NOMO-1 (cell line): ENCODE measurements around the gene ACACB.
A peak's percentile ranks its signal among the peaks of the same experiment; 100 is the strongest.

ENCODE experiments used
- DNase-seq, 2 experiments: peaks; one replicate each; lab custom pipeline; 2025; ENCODE audit not compliant: unreplicated experiment in 2 of 2; lab: John Stamatoyannopoulos, UW

Gene ACACB

GRCh38 chr12:109115758-109116610 is at the start of gene ACACB:
Gene ACACB, plus strand, starts transcription at chr12:109116587. Its CDS starts 22,819 bp downstream, at chr12:109139406.
- peak; percentile 48 to 72 for DNase-seq

DNA sequence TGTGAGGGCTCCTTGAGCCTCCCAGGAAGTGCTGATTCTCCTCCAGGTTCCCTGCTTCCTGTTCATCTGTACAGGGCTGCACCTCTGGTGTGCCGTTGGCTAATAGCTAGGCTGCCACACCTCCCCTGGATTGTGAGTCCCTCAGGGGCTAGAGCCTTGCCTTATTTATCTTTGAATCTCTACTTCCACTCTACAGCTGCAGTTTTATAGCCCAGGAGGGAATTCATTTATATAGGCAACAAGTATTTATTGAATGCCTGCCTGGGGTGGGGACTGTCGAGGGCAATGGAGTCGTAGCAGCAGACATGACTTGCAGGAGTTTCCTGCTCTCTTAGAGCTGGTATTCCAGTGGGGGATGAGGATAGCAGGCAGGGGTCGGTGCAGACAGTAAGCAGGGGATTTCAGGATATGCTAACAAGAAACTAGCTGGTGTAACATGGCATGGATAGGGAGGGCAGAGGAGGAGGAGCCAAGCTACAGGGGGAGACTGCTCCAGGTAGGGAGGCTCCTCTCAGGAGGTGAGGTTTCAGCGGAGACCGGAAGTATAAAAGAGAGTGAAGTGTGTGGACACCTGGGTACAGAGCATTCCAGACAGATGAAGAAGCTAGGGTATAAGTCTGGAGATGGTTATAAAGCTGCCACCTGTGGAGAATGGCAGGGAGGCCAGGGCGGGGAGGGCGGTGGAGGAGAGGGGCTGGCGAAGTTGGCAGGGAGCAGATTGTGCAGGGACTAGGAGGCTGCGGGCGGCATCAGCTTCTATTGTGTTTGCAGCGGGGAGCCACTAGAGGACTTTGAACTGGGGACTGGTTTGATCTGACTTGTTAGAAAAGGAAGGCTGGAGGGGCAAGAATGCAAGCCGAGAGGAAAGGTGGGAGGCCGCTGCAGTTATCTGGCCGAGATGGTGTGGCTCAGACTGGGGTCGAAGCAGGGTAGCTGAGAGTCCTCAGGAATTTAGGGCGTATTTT is 46.8 kb upstream of the ACACB start:
- no peak for DNase-seq

GRCh38 chr12:109074866-109075265 is 41.5 kb upstream of the ACACB start:
- DNase-seq: no peak

- no peak for DNase-seq
Observed at GRCh38 chr12:109082751-109083150, 33.6 kb upstream of the ACACB start.

GRCh38 chr12:109084425-109084824 is 32.0 kb upstream of the ACACB start:
- DNase-seq: no peak

- DNase-seq: no peak
Observed at GRCh38 chr12:109085590-109085989, 30.8 kb upstream of the ACACB start.

DNA sequence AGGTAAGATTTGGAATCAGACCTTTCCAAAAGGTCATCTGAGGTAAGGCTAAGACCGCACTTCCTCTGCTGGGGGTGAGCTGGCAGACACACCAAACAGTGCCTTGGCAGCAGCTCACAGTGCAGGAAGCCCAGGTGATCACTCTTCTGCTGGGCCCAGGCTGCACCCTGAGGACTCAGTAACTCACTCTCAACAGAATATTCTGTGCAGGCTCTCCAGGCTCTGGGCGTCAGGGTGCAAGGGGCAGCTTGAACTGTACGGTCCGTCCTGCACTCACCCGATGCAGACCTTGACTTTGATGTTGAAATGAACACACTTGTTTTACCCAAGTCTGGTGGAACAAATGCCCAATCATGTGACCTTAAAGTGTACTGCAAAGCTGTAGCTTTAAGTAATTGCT is 29.1 kb upstream of the ACACB start:
- no peak for DNase-seq

GRCh38 chr12:109088818-109089217 is 27.6 kb upstream of the ACACB start:
- no peak for DNase-seq

DNA sequence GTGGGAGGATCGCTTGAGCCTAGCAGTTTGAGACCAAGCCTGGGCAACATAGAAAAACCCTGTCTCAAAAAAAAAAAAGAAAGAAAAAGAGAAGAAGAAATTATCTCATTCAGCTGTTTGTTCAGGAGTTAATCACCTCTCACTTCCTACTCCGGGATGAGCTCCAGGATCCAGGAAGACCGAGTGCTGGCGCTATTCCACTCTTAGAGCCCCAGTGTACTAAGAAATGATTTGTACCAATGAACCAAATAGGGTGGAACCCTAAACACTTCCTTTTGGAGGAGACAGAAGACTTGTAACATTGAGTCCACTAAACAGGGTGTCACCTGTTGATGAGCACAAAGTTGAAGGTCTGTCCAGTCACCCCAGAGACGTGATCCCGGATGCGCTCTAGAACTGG is 26.7 kb upstream of the ACACB start:
- DNase-seq: no peak

DNA sequence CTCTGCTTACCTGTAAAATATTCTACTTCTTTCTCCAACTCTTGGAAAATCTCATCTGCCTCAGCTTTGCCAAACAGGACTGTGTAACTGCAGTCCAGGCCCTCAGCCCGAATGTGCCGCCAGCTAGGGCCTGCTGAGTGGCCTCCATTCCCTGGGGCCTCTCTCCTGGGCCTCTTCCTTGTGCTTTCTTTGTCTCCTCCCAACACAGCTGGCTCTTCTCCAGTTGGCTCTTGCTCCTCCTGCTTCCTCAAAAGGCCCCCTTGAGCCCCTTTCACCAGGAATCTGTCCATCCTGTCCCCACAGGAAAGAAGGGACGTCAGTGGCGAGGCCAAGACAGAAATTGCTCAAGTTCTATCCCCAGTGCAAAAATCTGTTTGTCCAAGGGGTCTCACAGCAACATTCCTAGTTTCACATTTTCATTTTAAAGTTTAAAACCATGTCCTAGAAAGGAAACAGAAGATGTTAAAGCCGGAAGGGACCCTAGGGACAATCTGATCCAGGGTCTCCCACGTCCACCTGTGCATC is 23.8 kb upstream of the ACACB start:
- no peak for DNase-seq

DNA sequence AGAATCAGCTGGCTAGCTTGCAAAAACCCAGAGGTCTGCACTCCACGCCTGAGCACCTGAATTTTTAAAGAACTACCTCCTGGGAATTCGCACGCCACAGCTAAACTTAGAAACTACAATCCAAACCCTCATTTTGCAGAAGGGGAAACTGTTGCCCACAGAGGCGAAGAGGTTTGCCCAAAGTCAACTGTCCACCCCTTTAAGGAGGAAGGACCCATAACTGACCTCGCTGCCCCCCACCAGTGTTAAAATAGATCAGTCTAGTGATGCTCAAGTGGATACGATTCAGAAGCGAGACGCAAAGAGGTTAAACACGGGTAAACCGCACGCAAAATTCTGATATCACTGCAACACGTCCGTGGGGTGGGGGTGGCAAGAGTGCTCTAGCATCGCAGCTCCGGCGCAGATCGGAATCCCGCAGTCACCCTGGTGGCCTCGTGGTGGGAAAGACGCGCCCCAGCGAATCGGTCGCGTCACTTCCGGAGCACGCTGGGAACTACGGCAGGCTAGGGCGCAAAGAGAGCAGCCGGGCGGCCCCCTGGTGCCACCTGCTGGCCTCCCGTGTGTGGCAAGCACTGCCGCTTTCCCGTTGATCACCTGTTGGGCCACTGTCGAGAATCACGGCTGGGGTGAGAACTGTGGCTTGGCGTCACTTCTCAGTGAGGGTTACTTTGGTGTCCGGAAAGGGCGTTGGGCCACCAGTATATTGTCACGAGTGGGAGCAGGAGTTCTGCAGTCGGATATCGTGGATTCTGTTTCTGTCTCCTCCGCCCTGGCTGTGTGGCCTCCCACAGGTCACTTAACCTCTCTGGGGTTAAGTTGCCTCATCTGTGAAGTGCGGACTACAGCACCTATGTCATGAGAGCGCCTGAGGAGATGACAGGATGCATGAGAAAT is 23.1 kb upstream of the ACACB start, which contains the start of gene ALKBH2:
Gene ALKBH2, minus strand, starts transcription at position 451 of the 897 bp plus-strand sequence. CDS start 686 bp downstream, outside the sequence.
- DNase-seq: peak; percentile 89 to 93

DNA sequence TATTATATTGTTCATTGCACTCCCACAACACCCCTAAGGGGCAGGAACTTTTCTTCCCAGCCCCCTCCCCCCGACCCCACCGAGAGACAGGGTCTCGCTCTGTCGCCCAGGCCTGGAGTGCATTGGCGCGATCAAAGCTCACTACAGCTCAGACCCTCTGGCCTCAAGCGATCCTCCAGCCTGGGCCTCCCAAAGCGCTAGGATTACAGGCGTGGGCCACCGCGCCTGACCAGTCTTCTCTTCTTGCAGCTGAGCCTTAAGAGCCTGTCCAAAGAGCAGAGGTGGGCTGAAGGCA is 19.3 kb upstream of the ACACB start:
- DNase-seq: peak in 1 of 2 experiments; percentile 7

DNA sequence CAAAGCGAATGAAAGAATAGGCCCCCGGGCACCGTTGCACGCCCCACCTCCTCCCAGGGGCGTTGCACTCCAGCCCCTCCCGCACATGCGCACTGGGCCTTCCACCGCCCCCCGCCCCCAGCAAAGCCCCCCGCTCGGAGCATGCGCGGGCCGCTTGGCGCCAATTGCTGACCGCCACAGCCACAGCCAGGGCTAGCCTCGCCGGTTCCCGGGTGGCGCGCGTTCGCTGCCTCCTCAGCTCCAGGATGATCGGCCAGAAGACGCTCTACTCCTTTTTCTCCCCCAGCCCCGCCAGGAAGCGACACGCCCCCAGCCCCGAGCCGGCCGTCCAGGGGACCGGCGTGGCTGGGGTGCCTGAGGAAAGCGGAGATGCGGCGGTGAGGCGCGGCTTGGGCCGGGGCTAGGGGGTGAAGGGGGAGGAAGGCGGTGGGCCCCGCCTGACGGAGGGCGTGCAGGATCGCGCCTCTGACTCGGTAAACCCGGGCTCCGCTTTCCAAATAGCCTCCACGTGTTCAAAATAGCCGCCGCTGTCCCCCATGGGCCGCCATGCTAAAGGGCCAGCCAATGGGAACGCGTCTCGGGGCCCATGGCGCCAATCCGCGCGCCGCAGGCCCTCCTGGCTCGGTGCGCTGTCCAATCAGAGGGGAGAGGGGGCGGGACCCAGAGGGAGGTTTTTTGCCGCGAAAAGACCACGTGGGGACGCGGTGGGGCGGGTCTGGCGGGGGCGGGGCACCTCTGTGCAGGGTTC is 18.8 kb upstream of the ACACB start, which contains the start of gene UNG:
Gene UNG, plus strand, starts transcription at position 163 of the 748 bp plus-strand sequence. Its CDS starts 83 bp downstream, at position 246.
- peak; percentile 92 to 97 for DNase-seq

DNA sequence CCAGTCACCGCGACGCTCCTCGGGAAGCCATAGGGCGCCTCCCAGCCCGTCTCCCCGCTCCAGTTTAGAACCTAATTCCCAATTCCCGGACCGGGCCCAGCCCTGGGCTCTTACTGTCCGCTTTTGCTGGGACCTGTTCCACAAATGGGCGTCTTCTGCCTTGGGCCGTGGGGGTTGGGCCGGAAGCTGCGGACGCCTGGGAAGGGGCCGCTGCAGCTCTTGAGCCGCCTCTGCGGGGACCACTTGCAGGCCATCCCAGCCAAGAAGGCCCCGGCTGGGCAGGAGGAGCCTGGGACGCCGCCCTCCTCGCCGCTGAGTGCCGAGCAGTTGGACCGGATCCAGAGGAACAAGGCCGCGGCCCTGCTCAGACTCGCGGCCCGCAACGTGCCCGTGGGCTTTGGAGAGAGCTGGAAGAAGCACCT is 18.2 kb upstream of the ACACB start:
- no peak for DNase-seq

DNA sequence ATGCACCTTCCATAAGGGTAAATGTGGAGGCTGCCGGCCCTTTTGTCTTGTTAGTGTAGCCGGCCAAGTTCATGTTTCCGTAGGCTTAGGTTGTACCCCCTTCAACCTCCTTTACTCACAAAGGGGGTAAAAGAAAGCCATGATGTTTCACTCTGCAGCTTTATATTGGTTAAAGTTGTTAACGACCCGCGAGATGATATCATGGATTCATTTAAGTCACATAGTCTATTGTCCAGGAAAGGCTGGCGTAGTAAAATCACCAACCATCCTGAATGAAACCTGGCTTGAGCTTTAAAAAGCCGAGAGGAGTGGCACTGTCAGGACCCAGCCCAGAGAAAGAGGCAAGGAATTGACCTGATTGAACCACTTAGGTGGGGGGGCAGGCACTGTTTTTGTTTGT is 17.7 kb upstream of the ACACB start:
- no peak for DNase-seq

DNA sequence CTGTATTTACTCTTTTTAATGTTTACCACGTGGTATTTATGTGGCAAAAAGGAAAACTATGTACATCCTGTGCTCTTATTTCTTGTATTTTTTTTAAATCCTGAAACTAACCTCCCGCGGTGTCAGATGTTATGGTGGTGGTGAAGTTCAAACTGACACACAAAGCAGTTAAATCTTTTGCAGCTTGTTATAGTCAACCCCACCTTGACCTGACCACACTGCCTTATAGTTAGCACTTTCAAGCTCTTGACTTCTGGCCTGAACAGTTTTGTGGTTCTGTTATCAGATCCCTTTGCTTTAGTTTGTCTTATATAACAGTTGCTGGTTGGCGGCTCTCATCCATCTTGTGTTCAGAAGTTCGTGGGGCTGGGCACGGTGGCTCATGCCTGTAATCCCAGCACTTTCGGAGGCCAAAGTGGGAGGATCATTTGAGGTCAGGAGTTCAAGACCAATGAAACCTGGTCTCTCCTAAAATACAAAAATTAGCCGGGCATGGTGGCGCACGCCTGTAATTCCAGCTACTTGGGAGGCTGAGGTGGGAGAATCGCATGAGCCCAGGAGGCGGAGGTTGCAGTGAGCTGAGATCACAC is 16.9 kb upstream of the ACACB start:
- no peak for DNase-seq

DNA sequence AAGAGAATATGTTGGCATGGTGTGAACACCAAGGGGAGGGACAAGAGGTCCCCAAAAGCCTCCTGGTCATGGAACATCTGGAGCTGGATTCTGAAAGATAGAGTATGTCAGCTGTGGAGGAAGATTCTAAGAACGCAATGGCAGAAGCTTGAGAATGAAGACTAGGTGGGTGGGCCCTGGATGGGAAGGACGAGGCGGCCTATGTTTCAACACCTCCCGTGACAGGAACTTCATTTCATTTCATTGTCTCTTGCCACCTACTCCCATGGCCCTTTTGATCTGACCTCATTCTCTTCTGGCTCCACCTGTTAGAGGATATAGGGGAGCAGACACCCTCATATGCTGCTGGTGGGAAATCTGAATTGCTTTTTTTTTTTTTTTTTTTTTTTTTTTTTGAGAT is 15.6 kb upstream of the ACACB start:
- DNase-seq: no peak

GRCh38 chr12:109102491-109102890 is 13.9 kb upstream of the ACACB start:
- DNase-seq: no peak

DNA sequence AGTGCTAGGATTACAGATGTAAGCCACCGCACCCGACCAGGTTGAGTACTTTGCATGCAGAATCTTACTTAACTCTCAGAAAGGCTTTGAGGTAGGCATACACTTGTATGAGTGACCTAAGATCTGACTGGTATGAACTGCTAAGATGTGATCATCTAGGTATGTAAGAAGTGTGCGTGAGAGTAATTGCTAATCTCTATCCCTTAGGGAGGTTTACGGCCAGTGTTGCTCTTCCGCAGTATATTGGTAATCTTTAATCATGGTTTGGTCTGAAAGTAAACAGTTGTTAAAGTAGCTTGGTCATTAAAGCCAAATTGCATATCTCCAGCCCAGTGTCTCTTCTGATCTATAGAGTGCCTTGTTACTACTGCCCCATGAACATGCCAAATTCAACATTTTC is 11.2 kb upstream of the ACACB start:
- DNase-seq: no peak
